Skeletal muscle satellite cell (primary cell): ENCODE measurements around the gene NKAPD1.
"Not testable (repeated sequence)": the region's sequence is repeated elsewhere in the genome, so short reads cannot be mapped to it uniquely, and the experiment has no call there.

Source experiments
- H3K27me3 ChIP-seq: 2 replicates; pipeline ENCODE4 v1.7.0; 2013; ENCODE audit warnings: low read length; ENCODE audit not compliant: control insufficient read depth, insufficient read depth
- H3K36me3 ChIP-seq: 2 replicates; pipeline ENCODE4 v1.7.0; 2013; ENCODE audit warnings: mild to moderate bottlenecking, control low read depth, low read length; ENCODE audit not compliant: insufficient read depth
- H3K4me1 ChIP-seq: 2 replicates; pipeline ENCODE4 v1.7.0; 2013; ENCODE audit warnings: low read length; ENCODE audit not compliant: control insufficient read depth, insufficient read depth
- H3K4me2 ChIP-seq: 2 replicates; pipeline ENCODE4 v1.7.0; 2013; ENCODE audit warnings: mild to moderate bottlenecking, low read length
- H3K4me3 ChIP-seq: 2 replicates; pipeline ENCODE4 v1.7.0; 2013; ENCODE audit warnings: low read length
- H3K9ac ChIP-seq: 2 replicates; pipeline ENCODE4 v1.7.0; 2013; ENCODE audit warnings: mild to moderate bottlenecking, low read depth, low read length, moderate library complexity
- H3K9me3 ChIP-seq: replicated peaks from 2 replicates; pipeline ENCODE4 v1.7.0; 2013; ENCODE audit warnings: mild to moderate bottlenecking, control low read depth, low read length

NKAPD1 gene

DNA sequence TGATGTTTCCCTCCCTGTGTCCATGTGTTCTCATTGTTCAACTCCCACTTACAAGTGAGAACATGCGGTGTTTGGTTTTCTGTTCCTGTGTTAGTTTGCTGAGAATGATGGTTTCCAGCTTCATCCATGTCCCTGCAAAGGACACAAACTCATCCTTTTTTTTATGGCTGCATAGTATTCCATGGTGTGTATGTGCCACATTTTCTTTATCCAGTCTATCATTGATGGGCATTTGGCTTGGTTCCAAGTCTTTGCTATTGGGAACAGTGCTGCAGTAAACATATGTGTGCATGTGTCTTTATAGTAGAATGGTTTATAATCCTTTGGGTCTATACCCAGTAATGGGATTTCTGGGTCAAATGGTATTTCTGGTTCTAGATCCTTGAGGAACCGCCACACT lies 27.5 kb upstream of the NKAPD1 start:
- not testable (repeated sequence) for H3K9me3 ChIP-seq, H3K27me3 ChIP-seq, H3K9ac ChIP-seq, H3K4me2 ChIP-seq, H3K4me3 ChIP-seq
- Histone ChIP-seq H3K4me1 (peaks cover 15% of the 10 kb centered on the region), H3K36me3 (peaks cover 49% of the 10 kb centered on the region)

DNA sequence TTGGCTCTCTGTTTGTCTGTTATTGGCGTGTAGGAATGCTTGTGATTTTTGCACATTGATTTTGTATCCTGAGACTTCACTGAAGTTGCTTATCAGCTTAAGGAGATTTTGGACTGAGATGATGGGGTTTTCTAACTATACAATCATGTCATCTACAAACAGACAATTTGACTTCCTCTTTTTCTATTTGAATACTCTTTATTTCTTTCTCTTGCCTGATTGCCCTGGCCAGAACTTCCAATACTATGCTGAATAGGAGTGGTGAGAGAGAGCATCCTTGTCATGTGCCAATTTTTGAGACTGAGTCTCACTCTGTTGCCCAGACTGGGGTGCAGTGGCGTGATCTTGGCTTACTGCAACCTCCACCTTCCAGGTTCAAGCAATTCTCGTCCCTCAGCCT lies 25.8 kb upstream of the NKAPD1 start:
- H3K27me3 ChIP-seq, H3K4me2 ChIP-seq, H3K9ac ChIP-seq, H3K9me3 ChIP-seq, H3K4me1 ChIP-seq, H3K4me3 ChIP-seq: not testable (repeated sequence)
- H3K36me3 ChIP-seq, result peaks cover 59% of the 10 kb centered on the region

DNA sequence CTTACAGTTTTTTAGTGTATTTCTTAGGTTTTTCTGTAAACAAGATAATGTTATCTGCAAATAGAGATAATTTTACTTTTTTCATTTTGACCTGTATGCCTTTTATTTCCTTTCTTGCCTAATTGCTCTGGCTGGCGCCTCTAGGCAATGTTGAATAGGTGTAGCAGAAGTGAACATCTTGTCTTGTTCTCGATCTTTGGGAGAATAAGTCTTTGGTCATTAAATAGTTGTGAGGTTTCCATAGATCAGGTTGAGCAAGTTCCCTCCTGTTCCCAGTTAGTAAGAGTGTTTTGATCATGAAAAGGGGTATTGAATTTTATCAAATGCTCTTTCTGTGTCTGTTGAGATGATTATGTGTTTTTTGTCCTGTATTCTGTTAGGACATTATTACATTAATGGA lies 24.3 kb upstream of the NKAPD1 start:
- no peaks in the 10 kb centered on the region for H3K9me3 ChIP-seq
- no peak overlapping the region for H3K4me2 ChIP-seq
- peaks cover 51% of the 10 kb centered on the region for H3K36me3 ChIP-seq
- H3K9ac ChIP-seq, result no peak overlapping the region
- H3K27me3 ChIP-seq, result no peaks in the 10 kb centered on the region
- H3K4me1 ChIP-seq, result peaks cover 8% of the 10 kb centered on the region
- H3K4me3 ChIP-seq, result no peak overlapping the region

DNA sequence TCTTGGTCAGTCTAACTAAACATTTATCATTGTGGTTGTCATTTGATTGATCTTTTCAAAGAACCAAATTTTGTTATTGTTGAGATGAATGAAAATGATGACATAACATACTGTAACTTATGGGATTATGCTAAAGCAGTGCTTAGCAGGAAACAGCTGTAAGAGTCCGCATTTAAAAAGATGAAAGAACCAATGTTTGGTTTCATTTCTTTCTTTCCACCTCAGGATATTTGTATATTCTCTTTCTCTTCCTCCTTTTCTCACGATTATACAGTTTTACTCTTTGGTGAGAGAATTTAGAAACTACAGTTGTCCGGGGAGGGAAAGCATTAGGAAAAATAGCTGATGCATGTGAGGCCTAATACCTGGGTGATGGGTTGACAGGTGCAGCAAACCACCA lies 23.4 kb upstream of the NKAPD1 start:
- H3K27me3 ChIP-seq, result no peaks in the 10 kb centered on the region
- H3K4me1 ChIP-seq, result peaks cover 8% of the 10 kb centered on the region
- H3K4me3 ChIP-seq, result no peak overlapping the region
- H3K36me3 ChIP-seq, result peaks cover 46% of the 10 kb centered on the region
- no peaks in the 10 kb centered on the region for H3K9me3 ChIP-seq
- no peak overlapping the region for H3K9ac ChIP-seq
- H3K4me2 ChIP-seq, result no peak overlapping the region

DNA sequence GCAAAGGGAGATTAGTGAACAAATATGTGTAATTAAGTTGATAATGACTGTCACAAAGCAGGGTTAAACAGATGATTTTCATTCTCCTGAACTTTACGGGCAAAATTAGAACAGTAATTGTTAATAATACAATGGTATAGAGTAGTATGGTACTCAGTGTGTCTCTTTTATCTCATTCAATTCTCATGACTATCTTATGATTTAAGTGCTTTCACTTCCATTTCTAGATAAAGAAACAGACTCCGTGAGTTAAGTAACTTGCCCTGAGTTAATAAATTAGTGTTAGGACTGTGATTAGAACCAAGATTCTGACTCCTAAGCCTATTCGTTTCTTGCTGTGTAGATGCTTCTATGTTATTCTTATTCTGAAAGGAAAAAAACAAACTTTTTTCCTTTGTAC lies 22.3 kb upstream of the NKAPD1 start:
- no peak overlapping the region for H3K9ac ChIP-seq
- H3K9me3 ChIP-seq, result no peaks in the 10 kb centered on the region

DNA sequence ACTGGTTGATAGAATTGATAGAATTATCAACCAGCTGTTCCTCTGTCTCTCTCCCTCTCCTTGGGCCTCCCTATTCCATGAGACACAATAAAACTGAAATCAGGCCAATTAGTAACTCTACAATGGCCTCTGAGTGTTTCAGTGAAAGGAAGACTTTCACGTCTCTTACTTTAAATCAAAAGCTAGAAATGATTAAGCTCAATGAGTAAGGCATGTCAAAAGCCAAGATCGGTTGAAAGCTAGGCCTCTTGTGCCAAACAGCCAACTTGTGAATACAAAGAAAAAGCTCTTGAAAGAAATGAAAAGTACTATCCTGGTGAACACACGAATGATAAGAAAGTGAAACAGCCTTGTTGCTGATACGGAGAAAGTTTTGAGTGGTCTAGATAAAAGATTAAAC lies 16.9 kb upstream of the NKAPD1 start:
- Histone ChIP-seq H3K27me3 (no peaks in the 10 kb centered on the region), H3K9me3 (no peaks in the 10 kb centered on the region), H3K36me3 (peaks cover 48% of the 10 kb centered on the region), H3K4me2 (no peak overlapping the region), H3K9ac (no peak overlapping the region), H3K4me3 (no peak overlapping the region), H3K4me1 (no peaks in the 10 kb centered on the region)

More for the DNA sequence above, 22.3 kb upstream of the NKAPD1 start:
- Histone ChIP-seq H3K27me3 (no peaks in the 10 kb centered on the region), H3K4me3 (no peak overlapping the region), H3K4me1 (peaks cover 8% of the 10 kb centered on the region), H3K36me3 (peaks cover 49% of the 10 kb centered on the region), H3K4me2 (no peak overlapping the region)

DNA sequence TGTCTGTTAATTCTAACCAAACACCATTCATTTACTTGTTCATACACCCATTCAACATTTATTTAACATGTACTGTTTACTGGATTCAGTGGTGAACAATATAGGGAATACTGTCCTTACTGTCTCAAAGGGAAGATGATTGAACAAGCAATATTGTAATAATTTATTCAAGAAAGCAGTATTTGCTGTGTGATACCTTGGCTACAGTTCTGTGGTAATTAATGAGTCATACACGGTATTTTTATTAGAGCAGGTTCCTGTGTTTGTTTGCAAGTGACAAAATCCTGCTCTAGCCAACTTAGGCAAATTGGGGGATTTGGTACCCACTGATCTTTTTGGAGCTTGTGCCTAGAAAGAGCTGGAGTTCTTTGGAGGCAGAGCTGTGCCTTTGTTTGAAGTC lies 16.0 kb upstream of the NKAPD1 start:
- H3K27me3 ChIP-seq, result no peaks in the 10 kb centered on the region
- H3K4me1 ChIP-seq, result no peaks in the 10 kb centered on the region
- H3K9ac ChIP-seq, result no peak overlapping the region
- H3K4me2 ChIP-seq, result no peak overlapping the region
- no peaks in the 10 kb centered on the region for H3K9me3 ChIP-seq
- H3K4me3 ChIP-seq, result no peak overlapping the region
- peaks cover 48% of the 10 kb centered on the region for H3K36me3 ChIP-seq

DNA sequence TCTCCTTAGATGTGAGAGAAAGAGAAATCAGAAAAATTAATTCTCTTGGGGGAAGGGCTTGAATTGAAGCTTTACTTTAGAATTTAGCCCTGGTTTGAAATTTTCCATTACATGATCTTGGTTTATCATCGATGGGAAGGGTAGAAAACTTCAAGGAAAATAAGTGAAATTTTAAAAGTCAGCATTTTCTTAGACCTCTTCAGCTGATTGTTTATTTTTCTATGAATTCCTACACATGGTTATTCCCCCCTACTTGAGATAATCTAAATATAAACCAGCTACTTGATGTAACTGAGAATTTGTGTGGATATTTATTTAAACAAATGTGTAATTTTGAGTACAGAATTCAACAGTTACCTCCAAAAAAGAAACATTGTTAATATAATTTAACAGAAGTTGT lies 11.2 kb upstream of the NKAPD1 start:
- H3K4me3 ChIP-seq, result no peak overlapping the region
- no peak overlapping the region for H3K9ac ChIP-seq
- no peak overlapping the region for H3K4me2 ChIP-seq
- H3K4me1 ChIP-seq, result no peaks in the 10 kb centered on the region
- H3K27me3 ChIP-seq, result no peaks in the 10 kb centered on the region
- no peaks in the 10 kb centered on the region for H3K9me3 ChIP-seq
- H3K36me3 ChIP-seq, result peaks cover 30% of the 10 kb centered on the region

DNA sequence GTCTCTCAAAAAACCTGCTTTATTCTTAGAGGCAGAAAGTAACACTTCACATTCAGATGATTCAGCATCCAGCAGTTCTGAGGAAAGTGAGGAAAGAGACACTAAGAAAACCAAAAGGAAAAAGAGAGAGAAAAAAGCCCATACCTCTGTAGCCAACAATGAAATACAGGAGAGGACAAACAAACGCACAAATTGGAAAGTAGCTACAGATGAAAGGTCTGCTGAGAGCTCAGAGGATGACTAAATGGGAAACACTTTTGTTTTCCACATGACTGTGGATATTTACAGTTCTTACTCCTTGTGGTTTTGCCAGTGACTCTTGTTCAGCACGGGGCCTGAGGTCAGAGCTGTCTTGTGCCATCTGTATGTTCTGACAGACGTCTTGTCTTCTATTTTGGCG lies 8.6 kb downstream of the NKAPD1 start:
- no peaks in the 10 kb centered on the region for H3K9me3 ChIP-seq

DNA sequence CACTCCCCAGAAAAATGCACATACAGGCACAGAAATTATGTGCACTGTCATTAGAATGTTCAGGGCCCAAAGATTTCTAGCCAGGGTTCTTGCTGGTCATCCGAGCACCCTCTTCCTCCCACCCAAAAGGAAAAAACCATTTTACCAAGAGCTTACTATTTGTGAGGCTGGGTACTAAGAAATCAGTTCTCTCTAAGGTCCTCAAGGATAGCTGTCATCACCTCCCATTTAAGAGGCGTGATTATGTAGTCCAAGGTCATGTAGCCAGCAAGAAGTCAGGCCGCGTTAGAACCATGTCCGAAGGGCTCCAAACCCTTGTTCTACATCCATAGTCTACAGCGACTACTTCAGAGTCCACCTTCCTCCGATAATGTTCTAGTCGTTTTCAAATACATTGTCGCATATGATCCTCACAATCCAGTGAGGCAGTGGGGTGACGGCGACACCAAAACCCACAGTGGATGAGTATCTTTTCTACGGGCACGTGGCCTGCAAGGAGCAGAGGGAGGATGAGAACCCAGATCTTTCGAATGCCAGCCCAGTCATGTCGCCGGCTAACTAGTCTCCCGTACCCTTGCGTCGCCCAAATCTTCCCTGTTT lies 11.8 kb downstream of the NKAPD1 start:
- peak overlapping the region; percentile 96 for H3K4me3 ChIP-seq
- H3K9ac ChIP-seq, result peak overlapping the region; percentile 90
- H3K27me3 ChIP-seq, result no peaks in the 10 kb centered on the region
- peaks cover 19% of the 10 kb centered on the region for H3K4me1 ChIP-seq
- H3K4me2 ChIP-seq, result peak overlapping the region; percentile 90
- no peaks in the 10 kb centered on the region for H3K9me3 ChIP-seq
- peaks cover 62% of the 10 kb centered on the region for H3K36me3 ChIP-seq

More for the DNA sequence above, 8.6 kb downstream of the NKAPD1 start:
- no peak overlapping the region for H3K4me2 ChIP-seq
- no peak overlapping the region for H3K4me3 ChIP-seq
- H3K36me3 ChIP-seq, result peaks cover 64% of the 10 kb centered on the region
- H3K9ac ChIP-seq, result peak overlapping the region; percentile 69
- peaks cover 17% of the 10 kb centered on the region for H3K4me1 ChIP-seq
- no peaks in the 10 kb centered on the region for H3K27me3 ChIP-seq

DNA sequence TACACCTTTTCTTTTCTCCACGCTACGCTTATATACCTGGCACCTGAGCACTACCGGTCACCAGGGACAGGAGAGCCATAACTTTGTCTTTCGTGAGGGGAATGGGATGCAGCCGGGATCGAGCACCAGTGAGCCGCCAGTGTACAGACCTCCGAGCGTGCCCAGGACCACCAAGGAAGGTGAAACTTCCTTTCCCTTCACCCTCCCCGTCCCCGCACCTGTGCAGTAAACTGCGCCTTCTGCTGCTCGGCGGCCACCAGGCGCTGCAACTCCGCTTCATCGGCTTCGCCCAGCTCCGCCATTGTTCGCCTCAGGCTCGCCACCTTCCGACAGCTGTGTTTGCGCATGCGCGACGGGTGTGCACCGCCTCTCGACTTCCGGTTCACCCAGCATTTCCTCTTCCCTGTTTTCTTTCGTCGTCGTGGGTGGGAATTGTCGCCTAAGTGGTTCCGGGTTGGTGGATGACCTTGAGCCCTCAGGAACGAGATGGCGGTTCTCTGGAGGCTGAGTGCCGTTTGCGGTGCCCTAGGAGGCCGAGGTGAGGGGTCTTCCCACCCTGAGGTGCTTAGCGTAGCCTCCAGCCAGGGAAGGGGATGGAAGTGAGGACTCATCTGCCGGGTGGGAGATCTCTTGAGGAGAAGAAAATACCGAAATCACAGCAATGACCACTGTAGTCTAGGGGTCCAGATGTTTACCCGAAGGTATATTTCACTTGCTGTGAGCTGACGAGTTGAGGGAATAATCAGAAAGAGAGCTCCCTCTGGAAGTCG lies 12.5 kb downstream of the NKAPD1 start, which contains the start of the genes SDHD and TIMM8B:
Gene SDHD (plus strand): TSS at position 452 of the 770 bp plus-strand sequence. CDS start 35 bp downstream, at position 487.
Gene TIMM8B (minus strand): TSS at position 335 of the 770 bp plus-strand sequence. CDS start 33 bp downstream, at position 302.
- peak within 1 kb of the TSS; percentile 90 for H3K4me2 ChIP-seq
- peak within 1 kb of the TSS; percentile 90 for H3K9ac ChIP-seq
- peaks cover 19% of the 10 kb centered on the region for H3K4me1 ChIP-seq
- H3K9me3 ChIP-seq, result no peaks in the 10 kb centered on the region
- H3K36me3 ChIP-seq, result peaks cover 68% of the 10 kb centered on the region
- H3K27me3 ChIP-seq, result no peaks in the 10 kb centered on the region
- peak within 1 kb of the TSS; percentile 96 for H3K4me3 ChIP-seq

DNA sequence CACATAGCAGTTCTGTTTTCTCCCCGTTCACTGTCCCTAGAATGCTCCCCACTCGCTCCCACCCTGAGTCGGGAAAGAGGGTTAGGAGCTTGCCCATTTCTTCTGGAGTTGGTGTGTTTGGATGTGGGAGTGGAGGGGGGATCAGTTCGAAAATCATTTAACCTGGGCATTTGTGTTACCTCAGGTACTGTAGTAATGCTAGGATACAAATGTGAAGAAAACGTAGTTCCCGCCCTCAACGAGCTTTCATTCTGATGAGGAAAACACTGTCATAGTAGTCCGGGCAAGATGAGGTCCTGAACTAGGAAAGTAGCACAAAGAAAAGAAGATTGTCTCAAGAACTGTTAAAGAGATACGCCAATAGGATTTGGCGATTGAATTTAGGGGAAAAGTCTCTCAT lies 13.1 kb downstream of the NKAPD1 start:
- H3K4me1 ChIP-seq, result peaks cover 19% of the 10 kb centered on the region
- no peaks in the 10 kb centered on the region for H3K27me3 ChIP-seq
- peak overlapping the region; percentile 90 for H3K4me2 ChIP-seq
- peak overlapping the region; percentile 96 for H3K4me3 ChIP-seq
- peak overlapping the region; percentile 90 for H3K9ac ChIP-seq
- peaks cover 68% of the 10 kb centered on the region for H3K36me3 ChIP-seq
- no peaks in the 10 kb centered on the region for H3K9me3 ChIP-seq
